Activated T-helper 1 cell treated with Interleukin-2 at 50 U/mL for 16 hours (primary cell): ENCODE data around the gene BARX1.
"Not testable (repeated sequence)": the region's sequence is repeated elsewhere in the genome, so short reads cannot be mapped to it uniquely, and the experiment has no call there.

Experiments used
- DNase-seq: peaks from one replicate; pipeline ENCODE4 v3.0.0-alpha.2; 2020; ENCODE audit warnings: low read depth

The BARX1 gene

GRCh38 chr9:93951655-93952118 is 3.5 kb downstream of the BARX1 start:
- DNase-seq = no peak

GRCh38 chr9:93950619-93951601 is 4.2 kb downstream of the BARX1 start:
- DNase-seq = no peak

GRCh38 chr9:93949694-93950449 is 5.3 kb downstream of the BARX1 start:
- DNase-seq = no peak

GRCh38 chr9:93949073-93949693 is 6.0 kb downstream of the BARX1 start:
- DNase-seq = no peak

- no peak for DNase-seq
Measured at GRCh38 chr9:93948441-93949072, 6.6 kb downstream of the BARX1 start.

- DNase-seq = no peak
Measured at GRCh38 chr9:93947409-93948070, 7.6 kb downstream of the BARX1 start.

GRCh38 chr9:93946338-93946712 is 8.8 kb downstream of the BARX1 start:
- DNase-seq = no peak

GRCh38 chr9:93945400-93946337 is 9.5 kb downstream of the BARX1 start:
- no peak for DNase-seq

- DNase-seq = no peak
Measured at GRCh38 chr9:93944011-93944410, 11.1 kb downstream of the BARX1 start.

- no peak for DNase-seq
Measured at GRCh38 chr9:93942161-93942560, 13.0 kb downstream of the BARX1 start.

GRCh38 chr9:93941493-93941892 is 13.7 kb downstream of the BARX1 start:
- DNase-seq = no peak

- DNase-seq = no peak
Measured at GRCh38 chr9:93940951-93941350, 14.2 kb downstream of the BARX1 start.

- DNase-seq = not testable (repeated sequence)
Measured at GRCh38 chr9:93939589-93939988, 15.6 kb downstream of the BARX1 start.

- no peak for DNase-seq
Measured at GRCh38 chr9:93937193-93937592, 18.0 kb downstream of the BARX1 start.

- DNase-seq = no peak
Measured at GRCh38 chr9:93931905-93932304, 23.2 kb downstream of the BARX1 start.

- no peak for DNase-seq
Measured at GRCh38 chr9:93930070-93930469, 25.1 kb downstream of the BARX1 start.

GRCh38 chr9:93929231-93929630 is 25.9 kb downstream of the BARX1 start:
- DNase-seq = no peak

- no peak for DNase-seq
Measured at GRCh38 chr9:93922535-93922934, 32.6 kb downstream of the BARX1 start.

GRCh38 chr9:93920131-93920800 is 34.9 kb downstream of the BARX1 start:
- no peak for DNase-seq

- DNase-seq = no peak
Measured at GRCh38 chr9:93918061-93918460, 37.1 kb downstream of the BARX1 start.
